GM12875 (cell line): ENCODE data around the gene BCL11B.

Experiments
- H3K4me3 ChIP-seq: one replicate; pipeline ENCODE4 v1.5.1; 2011; ENCODE audit warnings: low read depth, low read length, control low read depth
- CTCF ChIP-seq: IDR thresholded peaks from 2 replicates; pipeline ENCODE4 v1.5.1; 2011; ENCODE audit warnings: low read depth, mild to moderate bottlenecking, control low read depth, inconsistent platforms, low read length, moderate library complexity, borderline replicate concordance; ENCODE audit not compliant: insufficient read depth

Gene BCL11B

GRCh38 chr14:99146616-99147365 is 125.2 kb downstream of the BCL11B start:
- TF ChIP-seq CTCF: no peak
- H3K4me3 ChIP-seq: no peak overlapping the region

- TF ChIP-seq CTCF: no peak
- H3K4me3 ChIP-seq: no peak overlapping the region
Observed at GRCh38 chr14:99145307-99145706, 126.7 kb downstream of the BCL11B start.

GRCh38 chr14:99143793-99144192 is 128.2 kb downstream of the BCL11B start:
- H3K4me3 ChIP-seq: no peak overlapping the region
- TF ChIP-seq CTCF: no peak

GRCh38 chr14:99143126-99143525 is 128.9 kb downstream of the BCL11B start:
- no peak for TF ChIP-seq CTCF
- H3K4me3 ChIP-seq: no peak overlapping the region

GRCh38 chr14:99141236-99141635 is 130.8 kb downstream of the BCL11B start:
- TF ChIP-seq CTCF: no peak
- H3K4me3 ChIP-seq: no peak overlapping the region

GRCh38 chr14:99138999-99139865 is 132.8 kb downstream of the BCL11B start:
- no peak overlapping the region for H3K4me3 ChIP-seq
- TF ChIP-seq CTCF: no peak

GRCh38 chr14:99137913-99138571 is 134.0 kb downstream of the BCL11B start:
- TF ChIP-seq CTCF: no peak
- no peak overlapping the region for H3K4me3 ChIP-seq
